Measurements from ENCODE around the gene RSPO4. TPM values are rescaled to one million over a fixed set of nuclear protein-coding genes. Genes with fewer than 3 reads are reported as not detected.

Gene RSPO4
- total RNA-seq, 3 donors from 2014 or later (not counting 1 experiment from before 2014, with no cell fraction given): 0.09 to 0.70 (median 0.53) TPM

- Mint-ChIP-seq H3K4me3 (no peak overlapping the region), H3K27ac (no peak overlapping the region), H3K9me3 (no peaks in the 10 kb centered on the region), H3K36me3 (no peaks in the 10 kb centered on the region), H3K4me1 (no peaks in the 10 kb centered on the region), H3K27me3 (ENCODE audit: low read depth in 2 of 2) (peaks cover 18 to 21% of the 10 kb centered on the region in 2 donors)
- 91% methylated on average over 15 of the region's 16 CpGs for WGBS (ENCODE audit: insufficient coverage)
- H3K9me3 ChIP-seq (ENCODE audit: control insufficient read depth, insufficient read depth, low read length): no peaks in the 10 kb centered on the region
- intact Hi-C loops (cut with micrococcal nuclease): no loop called here
- H3K27ac ChIP-seq (ENCODE audit: low read length): no peak overlapping the region
- no peak overlapping the region for H3K4me3 ChIP-seq (ENCODE audit: low read length)
- no peaks in the 10 kb centered on the region for H3K4me1 ChIP-seq (ENCODE audit: control insufficient read depth, insufficient read depth, low read length)
- H3K36me3 ChIP-seq (ENCODE audit: control insufficient read depth, insufficient read depth, low read length): no peaks in the 10 kb centered on the region
- no peaks in the 10 kb centered on the region for H3K27me3 ChIP-seq (ENCODE audit: control insufficient read depth, insufficient read depth, low read length)
- no peak for TF ChIP-seq CTCF (IDR thresholded peaks at IDR 0.05)
- DNase-seq (peak in 1 of 2 donors; percentile 41), ATAC-seq (peak in 1 of 3 donors; percentile 40)
These were observed 34.0 kb downstream of the RSPO4 start for GRCh38 chr20:967796-968742.

GRCh38 chr20:965956-966355 is 36.2 kb downstream of the RSPO4 start:
- ATAC-seq: no peak
- peaks cover 21% of the 10 kb centered on the region in 2 donors for H3K27me3 Mint-ChIP-seq (ENCODE audit: low read depth in 2 of 2)
- no peaks in the 10 kb centered on the region for H3K27me3 ChIP-seq (ENCODE audit: control insufficient read depth, insufficient read depth, low read length)
- H3K36me3 Mint-ChIP-seq: no peaks in the 10 kb centered on the region
- H3K36me3 ChIP-seq (ENCODE audit: control insufficient read depth, insufficient read depth, low read length): no peaks in the 10 kb centered on the region
- H3K4me3 Mint-ChIP-seq: no peak overlapping the region
- no peaks in the 10 kb centered on the region for H3K9me3 ChIP-seq (ENCODE audit: control insufficient read depth, insufficient read depth, low read length)
- intact Hi-C loops (cut with micrococcal nuclease): no loop called here
- no peaks in the 10 kb centered on the region for H3K4me1 Mint-ChIP-seq
- no peaks in the 10 kb centered on the region for H3K4me1 ChIP-seq (ENCODE audit: control insufficient read depth, insufficient read depth, low read length)
- H3K27ac Mint-ChIP-seq: no peak overlapping the region
- 85% methylated on average over 9 of the region's 9 CpGs for WGBS (ENCODE audit: insufficient coverage)
- no peaks in the 10 kb centered on the region for H3K9me3 Mint-ChIP-seq
- H3K27ac ChIP-seq (ENCODE audit: low read length): no peak overlapping the region
- H3K4me3 ChIP-seq (ENCODE audit: low read length): no peak overlapping the region
- no peak for TF ChIP-seq CTCF (IDR thresholded peaks at IDR 0.05)
- DNase-seq: no peak

- no peak for TF ChIP-seq CTCF (IDR thresholded peaks at IDR 0.05)
- Mint-ChIP-seq H3K4me3 (no peak overlapping the region), H3K27ac (no peak overlapping the region), H3K27me3 (ENCODE audit: low read depth in 2 of 2) (peaks cover 16 to 21% of the 10 kb centered on the region in 2 donors), H3K4me1 (peaks cover 6 to 11% of the 10 kb centered on the region in 2 donors), H3K9me3 (no peaks in the 10 kb centered on the region), H3K36me3 (no peaks in the 10 kb centered on the region)
- ATAC-seq: no peak
- no peak overlapping the region for H3K4me3 ChIP-seq (ENCODE audit: low read length)
- intact Hi-C loops (cut with micrococcal nuclease): no loop called here
- H3K9me3 ChIP-seq (ENCODE audit: control insufficient read depth, insufficient read depth, low read length): no peaks in the 10 kb centered on the region
- peaks cover 7% of the 10 kb centered on the region for H3K4me1 ChIP-seq (ENCODE audit: control insufficient read depth, insufficient read depth, low read length)
- H3K27ac ChIP-seq (ENCODE audit: low read length): no peak overlapping the region
- no peaks in the 10 kb centered on the region for H3K36me3 ChIP-seq (ENCODE audit: control insufficient read depth, insufficient read depth, low read length)
- 85% methylated on average over 10 of the region's 10 CpGs for WGBS (ENCODE audit: insufficient coverage)
- no peak for DNase-seq
- no peaks in the 10 kb centered on the region for H3K27me3 ChIP-seq (ENCODE audit: control insufficient read depth, insufficient read depth, low read length)
These were observed 38.3 kb downstream of the RSPO4 start for GRCh38 chr20:963795-964194.

Measured in natural killer cell (primary cell).